ENCODE results near the gene CLBA1. TPM values are rescaled to one million over a fixed set of nuclear protein-coding genes. Genes with fewer than 3 reads are reported as not detected.

CLBA1 gene
- total and polyA plus RNA-seq, 2 donors from 2014 or later = 13.2 to 22.6 TPM

GRCh38 chr14:105043641-105044040, 58.1 kb downstream of the CLBA1 start:
- no peak for TF ChIP-seq CTCF (IDR thresholded peaks at IDR 0.05; ENCODE audit: borderline replicate concordance, extremely low read depth, insufficient read depth)
- intact Hi-C loops (cut with DNase I) = loop anchor here (10.0 kb wide), 1 partner anchor 69 kb away; the partner anchor contains the start of gene AHNAK2
- no peak overlapping the region for H3K4me3 ChIP-seq (ENCODE audit: low read length in 3 of 3)
- no peak for DNase-seq
- no peaks in the 10 kb centered on the region for H3K27me3 ChIP-seq (ENCODE audit: control insufficient read depth, insufficient read depth, low read length)
- H3K36me3 ChIP-seq (ENCODE audit: control insufficient read depth in 2 of 3, insufficient read depth in 3 of 3, low read length in 3 of 3) = no peaks in the 10 kb centered on the region
- no peak overlapping the region for H3K27ac ChIP-seq (ENCODE audit: low read depth in 2 of 2, low read length in 2 of 2)
- no peak for FAIRE-seq
- no peak overlapping the region for H3K9ac ChIP-seq (ENCODE audit: low read length in 3 of 3)
- peaks cover 0 to 6% (median 0%) of the 10 kb centered on the region in 3 donors for H3K4me1 ChIP-seq (ENCODE audit: control insufficient read depth in 2 of 3, insufficient read depth in 2 of 3, low read depth in 1 of 3, low read length in 3 of 3)
- no peaks in the 10 kb centered on the region for H3K9me3 ChIP-seq (ENCODE audit: control insufficient read depth in 2 of 3, insufficient read depth in 1 of 3, low read length in 3 of 3)

Other genes starting within 250 kb of the CLBA1 start
- 65.7 TPM for gene SIVA1, start 232.6 kb upstream of the CLBA1 start, total RNA-seq
- 124 TPM for gene SIVA1, start 232.6 kb upstream of the CLBA1 start, polyA plus RNA-seq (ENCODE audit: insufficient read depth, low read depth, low replicate concordance)
- 125 TPM for gene AKT1, start 190.0 kb upstream of the CLBA1 start, total RNA-seq
- gene AKT1, start 190.0 kb upstream of the CLBA1 start, polyA plus RNA-seq (ENCODE audit: insufficient read depth, low read depth, low replicate concordance) = 70.6 TPM
- gene ZBTB42, start 184.7 kb upstream of the CLBA1 start, total RNA-seq = 10.0 TPM
- 3.9 TPM for gene ZBTB42, start 184.7 kb upstream of the CLBA1 start, polyA plus RNA-seq (ENCODE audit: insufficient read depth, low read depth, low replicate concordance)
- 42.4 TPM for gene CEP170B, start 120.5 kb upstream of the CLBA1 start, total RNA-seq
- gene CEP170B, start 120.5 kb upstream of the CLBA1 start, polyA plus RNA-seq (ENCODE audit: insufficient read depth, low read depth, low replicate concordance) = 8.1 TPM
- 3.2 TPM for gene PLD4, start 60.9 kb upstream of the CLBA1 start, total RNA-seq
- not detected for gene PLD4, start 60.9 kb upstream of the CLBA1 start, polyA plus RNA-seq (ENCODE audit: insufficient read depth, low read depth, low replicate concordance)
- 72.0 TPM for gene AHNAK2, start 7.4 kb upstream of the CLBA1 start, total RNA-seq
- 1.1 TPM for gene AHNAK2, start 7.4 kb upstream of the CLBA1 start, polyA plus RNA-seq (ENCODE audit: insufficient read depth, low read depth, low replicate concordance)
- gene CDCA4, start 35.3 kb downstream of the CLBA1 start, total RNA-seq = 6.3 TPM
- gene CDCA4, start 35.3 kb downstream of the CLBA1 start, polyA plus RNA-seq (ENCODE audit: insufficient read depth, low read depth, low replicate concordance) = 4.1 TPM
- 4.2 TPM for gene GPR132, start 79.6 kb downstream of the CLBA1 start, total RNA-seq
- gene GPR132, start 79.6 kb downstream of the CLBA1 start, polyA plus RNA-seq (ENCODE audit: insufficient read depth, low read depth, low replicate concordance) = 0.17 TPM
- 26.1 TPM for gene JAG2, start 183.0 kb downstream of the CLBA1 start, total RNA-seq
- gene JAG2, start 183.0 kb downstream of the CLBA1 start, polyA plus RNA-seq (ENCODE audit: insufficient read depth, low read depth, low replicate concordance) = 6.3 TPM
- 48.6 TPM for gene NUDT14, start 195.5 kb downstream of the CLBA1 start, total RNA-seq
- 59.1 TPM for gene NUDT14, start 195.5 kb downstream of the CLBA1 start, polyA plus RNA-seq (ENCODE audit: insufficient read depth, low read depth, low replicate concordance)